Effector CD4-positive, alpha-beta T cell (primary cell): ENCODE measurements around the gene LCE2A.

Experiments used
- DNase-seq: peaks from one replicate; pipeline ENCODE4 v3.0.0-alpha.2; 2020

The LCE2A gene

GRCh38 chr1:152743371-152744145 is 45.4 kb downstream of the LCE2A start:
- DNase-seq = no peak

DNA sequence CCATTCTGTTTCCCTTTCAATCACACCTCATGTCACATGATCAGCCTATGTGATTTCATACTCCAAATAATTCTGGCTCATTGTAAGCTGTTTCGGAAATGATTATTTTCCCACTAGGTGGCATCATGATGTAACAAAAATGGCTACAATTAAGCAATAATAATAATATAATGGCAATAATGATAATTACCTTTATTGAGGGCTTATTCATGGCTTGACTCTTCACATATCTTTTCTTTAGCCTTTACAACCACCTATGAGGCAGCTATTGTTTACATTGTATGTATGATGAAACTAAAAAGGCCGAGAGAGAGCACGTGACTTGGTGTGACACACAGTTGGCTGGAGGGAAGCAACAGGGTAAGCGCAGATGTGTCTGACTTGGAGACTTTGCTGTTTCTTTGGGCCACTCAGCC is 47.2 kb downstream of the LCE2A start:
- no peak for DNase-seq

DNA sequence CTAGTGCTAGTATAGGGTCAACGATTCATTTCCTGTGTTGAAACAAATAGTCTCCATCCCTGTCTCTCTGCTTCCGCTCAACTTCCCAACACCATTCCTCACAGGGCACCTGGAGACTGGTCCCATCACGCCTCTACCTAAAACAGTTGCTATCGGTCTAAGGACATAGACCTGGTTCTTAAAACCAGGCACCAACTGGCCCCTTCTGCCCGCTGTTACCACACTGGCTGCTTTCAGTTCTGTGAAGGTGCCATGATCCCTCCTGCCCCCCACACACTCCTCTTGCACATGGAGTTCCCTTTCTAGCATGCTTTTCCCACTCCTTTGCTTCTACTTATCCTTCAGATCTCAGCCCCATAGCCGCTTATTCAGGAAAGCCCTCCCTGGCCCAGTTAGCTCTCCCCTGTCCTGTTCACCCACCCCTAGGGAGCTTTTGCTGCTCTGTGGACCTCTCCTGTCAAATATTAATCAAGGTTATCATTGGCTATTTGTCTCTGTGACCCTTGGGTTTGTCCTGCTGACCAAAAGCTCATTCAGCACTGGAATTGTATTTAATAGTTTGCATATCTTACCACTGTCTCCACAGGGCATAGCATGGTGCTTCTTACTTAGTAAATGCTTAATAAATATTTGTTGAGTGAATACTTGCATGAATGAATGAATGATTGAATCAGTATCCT is 47.8 kb downstream of the LCE2A start:
- DNase-seq = no peak

DNA sequence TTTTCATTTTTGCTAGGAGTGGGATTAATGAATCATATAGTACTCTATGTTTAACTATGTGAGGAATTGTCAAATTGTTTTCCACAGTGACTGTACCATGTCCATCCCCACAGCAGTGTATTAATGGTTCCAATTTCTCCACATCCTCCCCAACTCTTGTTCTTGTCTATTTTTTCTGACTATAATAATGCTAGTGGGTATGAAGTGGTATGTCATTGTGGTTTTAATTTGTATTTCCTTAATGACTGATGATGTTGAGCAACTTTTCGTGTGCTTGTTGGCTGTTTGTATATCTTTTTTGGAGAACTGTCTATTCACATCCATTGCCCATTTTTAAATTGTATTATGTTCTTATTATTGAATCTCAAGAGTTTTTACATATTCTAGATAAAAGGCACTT is 49.7 kb downstream of the LCE2A start:
- DNase-seq = no peak
